ENCODE measurements around the gene AP4S1.

- TF ChIP-seq CTCF (IDR thresholded peaks at IDR 0.05) (no peak), ZFX (IDR thresholded peaks at IDR 0.05; ENCODE audit: borderline replicate concordance) (no peak)
These were observed 97.5 kb downstream of the AP4S1 start for GRCh38 chr14:31122921-31123320.

Data from 22Rv1 (cell line).